Fibroblast of lung (primary cell): Measurements from ENCODE around the gene KCNC2. TPM values are rescaled to one million over a fixed set of nuclear protein-coding genes. Genes with fewer than 3 reads are reported as not detected.

Experiments used
- DNase-seq, 2 donors: peaks; one replicate each; pipeline versions ENCODE4 v3.0.0 to v3.0.0-alpha.2; 2010; ENCODE audit warnings: low read depth in 2 of 2
- H2AFZ ChIP-seq: 2 replicates; pipeline ENCODE4 v1.5.1; 2012; ENCODE audit warnings: low read length, control low read depth, inconsistent platforms
- H3K27ac ChIP-seq: 2 replicates; pipeline ENCODE4 v1.5.1; 2011; ENCODE audit warnings: low read length, control low read depth; ENCODE audit not compliant: insufficient read depth
- H3K27me3 ChIP-seq: 2 replicates; pipeline ENCODE4 v1.5.1; 2011; ENCODE audit warnings: mild to moderate bottlenecking, low read length; ENCODE audit not compliant: control insufficient read depth, insufficient read depth
- H3K36me3 ChIP-seq: 2 replicates; pipeline ENCODE4 v1.5.1; 2011; ENCODE audit warnings: low read length; ENCODE audit not compliant: control insufficient read depth, insufficient read depth
- H3K4me1 ChIP-seq: 2 replicates; pipeline ENCODE4 v1.5.1; 2011; ENCODE audit warnings: low read length; ENCODE audit not compliant: control insufficient read depth, insufficient read depth; ENCODE audit errors: extremely low read depth
- H3K4me2 ChIP-seq: 2 replicates; pipeline ENCODE4 v1.5.1; 2011; ENCODE audit warnings: low read length, control low read depth; ENCODE audit not compliant: insufficient read depth; ENCODE audit errors: extremely low read depth
- H3K4me3 ChIP-seq, 4 experiments: fragments of 200-600 bp in 1 of 4; sonication (generic) in 1 of 4; replicated peaks in 1 of 4; 2 replicates each; pipeline ENCODE4 v1.5.1; 2011 to 2016; ENCODE audit warnings: low read length in 4 of 4, low read depth in 3 of 4, mild to moderate bottlenecking in 3 of 4, control low read depth in 2 of 4, inconsistent platforms in 1 of 4, mixed read lengths in 1 of 4; ENCODE audit not compliant: insufficient read depth in 1 of 4; ENCODE audit errors: control extremely low read depth in 1 of 4
- H3K79me2 ChIP-seq: 2 replicates; pipeline ENCODE4 v1.5.1; 2012; ENCODE audit warnings: mild to moderate bottlenecking, low read length, inconsistent platforms; ENCODE audit not compliant: control insufficient read depth, insufficient read depth
- H3K9ac ChIP-seq: 2 replicates; pipeline ENCODE4 v1.5.1; 2011; ENCODE audit warnings: mild to moderate bottlenecking, low read length, control low read depth; ENCODE audit not compliant: insufficient read depth
- H3K9me3 ChIP-seq: 2 replicates; pipeline ENCODE4 v1.5.1; 2012; ENCODE audit warnings: low read depth, low read length; ENCODE audit not compliant: control insufficient read depth, insufficient read depth
- H4K20me1 ChIP-seq: 2 replicates; pipeline ENCODE4 v1.5.1; 2011; ENCODE audit warnings: low read length; ENCODE audit not compliant: control insufficient read depth, insufficient read depth; ENCODE audit errors: extremely low read depth
- EZH2 ChIP-seq: IDR thresholded peaks from 2 replicates; pipeline ENCODE4 v1.5.1; 2012; ENCODE audit warnings: low read length, control low read depth, mild to moderate bottlenecking; ENCODE audit errors: missing control alignments
- polyA plus RNA-seq, 2 donors: library from polyadenylated mRNA; depleted of rRNA in 1 of 2; stranded (reverse) in 1 of 2; unstranded in 1 of 2; fragments of >200 nt; gene quantifications; 2 replicates each; pipeline ENCODE4 v1.2.1, GENCODE V29; 2011 to 2012; ENCODE audit warnings: missing spikeins in 1 of 2
- total RNA-seq: library from RNA; depleted of rRNA; stranded (reverse); fragments of >200 nt; gene quantifications from 2 replicates; pipeline ENCODE4 v1.2.1, GENCODE V29; 2014
- TF ChIP-seq, protein P1 (sequence below), 2 donors: IDR thresholded peaks in 1 of 2; conservative IDR thresholded peaks in 1 of 2; 1 replicate in 1 of 2; 2 replicates in 1 of 2; pipeline ENCODE4 v1.5.1; 2011 to 2012; ENCODE audit warnings: low read length in 2 of 2, control low read depth in 1 of 2, inconsistent platforms in 1 of 2, low read depth in 1 of 2, mild to moderate bottlenecking in 1 of 2

The KCNC2 gene
- total and polyA plus RNA-seq, 2 donors (not counting 1 experiment from before 2014, with no cell fraction given), result not detected

DNA sequence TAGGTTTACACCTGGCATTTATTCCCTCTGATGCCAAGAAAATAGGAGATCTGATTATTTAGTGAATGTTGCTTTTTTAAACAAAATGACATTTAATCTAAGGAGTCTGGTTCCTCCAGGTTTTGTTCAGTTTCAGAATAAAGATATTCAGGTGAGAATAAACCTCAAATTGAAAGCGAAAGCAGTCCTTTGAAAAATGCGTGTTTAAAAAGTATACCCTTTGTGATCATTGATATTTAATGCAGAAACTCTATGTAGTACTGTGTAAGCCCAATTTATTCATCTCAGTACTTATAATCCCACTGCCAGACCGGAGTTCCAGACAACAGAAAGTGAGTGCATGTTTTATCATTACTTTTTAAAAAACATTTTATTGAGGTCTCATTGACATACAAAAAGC lies 210.2 kb downstream of the KCNC2 start:
- H3K27me3 ChIP-seq, result no peaks in the 10 kb centered on the region
- no peak overlapping the region for H3K4me2 ChIP-seq
- no peaks in the 10 kb centered on the region for H3K79me2 ChIP-seq
- H3K36me3 ChIP-seq, result no peaks in the 10 kb centered on the region
- H3K27ac ChIP-seq, result no peak overlapping the region
- no peaks in the 10 kb centered on the region for H3K4me1 ChIP-seq
- TF ChIP-seq, protein P1, sequence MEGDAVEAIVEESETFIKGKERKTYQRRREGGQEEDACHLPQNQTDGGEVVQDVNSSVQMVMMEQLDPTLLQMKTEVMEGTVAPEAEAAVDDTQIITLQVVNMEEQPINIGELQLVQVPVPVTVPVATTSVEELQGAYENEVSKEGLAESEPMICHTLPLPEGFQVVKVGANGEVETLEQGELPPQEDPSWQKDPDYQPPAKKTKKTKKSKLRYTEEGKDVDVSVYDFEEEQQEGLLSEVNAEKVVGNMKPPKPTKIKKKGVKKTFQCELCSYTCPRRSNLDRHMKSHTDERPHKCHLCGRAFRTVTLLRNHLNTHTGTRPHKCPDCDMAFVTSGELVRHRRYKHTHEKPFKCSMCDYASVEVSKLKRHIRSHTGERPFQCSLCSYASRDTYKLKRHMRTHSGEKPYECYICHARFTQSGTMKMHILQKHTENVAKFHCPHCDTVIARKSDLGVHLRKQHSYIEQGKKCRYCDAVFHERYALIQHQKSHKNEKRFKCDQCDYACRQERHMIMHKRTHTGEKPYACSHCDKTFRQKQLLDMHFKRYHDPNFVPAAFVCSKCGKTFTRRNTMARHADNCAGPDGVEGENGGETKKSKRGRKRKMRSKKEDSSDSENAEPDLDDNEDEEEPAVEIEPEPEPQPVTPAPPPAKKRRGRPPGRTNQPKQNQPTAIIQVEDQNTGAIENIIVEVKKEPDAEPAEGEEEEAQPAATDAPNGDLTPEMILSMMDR (conservative IDR thresholded peaks at IDR 0.05 in 1 of 2, IDR thresholded peaks at IDR 0.05 in 1 of 2; ENCODE audit: low read depth in 1 of 2, low read length in 2 of 2), result no peak
- TF ChIP-seq EZH2, result no peak
- no peak overlapping the region for H3K9ac ChIP-seq
- no peak for DNase-seq
- H4K20me1 ChIP-seq, result no peaks in the 10 kb centered on the region
- no peak overlapping the region for H2AFZ ChIP-seq
- no peak overlapping the region for H3K4me3 ChIP-seq
- H3K9me3 ChIP-seq, result no peaks in the 10 kb centered on the region

Other genes with a start within 250 kb of the KCNC2 start
- 9.2 and 21.1 TPM in 2 replicates for gene CAPS2, start 120.5 kb upstream of the KCNC2 start, total RNA-seq
- gene CAPS2, start 120.5 kb upstream of the KCNC2 start, polyA plus RNA-seq, result 2.4 and 3.5 TPM in 2 replicates
- gene GLIPR1L1, start 124.8 kb upstream of the KCNC2 start, total RNA-seq, result under 0.01 TPM in 1 of 2 replicates, not detected in the other
- not detected in 2 replicates for gene GLIPR1L1, start 124.8 kb upstream of the KCNC2 start, polyA plus RNA-seq
- 0.33 and 1.0 TPM in 2 replicates for gene GLIPR1L2, start 181.2 kb upstream of the KCNC2 start, total RNA-seq
- 0.33 and 0.46 TPM in 2 replicates for gene GLIPR1L2, start 181.2 kb upstream of the KCNC2 start, polyA plus RNA-seq